Esophagus squamous epithelium (tissue), 4 donors: Measurements from ENCODE around the gene GALNT14.

ENCODE experiments used
- POLR2A ChIP-seq, 4 donors: fragments of 450-650 bp; IDR thresholded peaks; one replicate each; pipeline ENCODE4 v1.6.1; 2017; ENCODE audit warnings: antibody characterized with exemption in 4 of 4, mild to moderate bottlenecking in 4 of 4, moderate library complexity in 3 of 4
- TF ChIP-seq, protein P1 (sequence below), 6 experiments: fragments of 450-650 bp in 4 of 6; fragments of 200-600 bp in 2 of 6; sonication (generic) in 2 of 6; IDR thresholded peaks; one replicate each; pipeline ENCODE4 v1.5.1; 2016 to 2019; ENCODE audit warnings: antibody characterized with exemption in 6 of 6, mild to moderate bottlenecking in 4 of 6, moderate library complexity in 4 of 6

DNA sequence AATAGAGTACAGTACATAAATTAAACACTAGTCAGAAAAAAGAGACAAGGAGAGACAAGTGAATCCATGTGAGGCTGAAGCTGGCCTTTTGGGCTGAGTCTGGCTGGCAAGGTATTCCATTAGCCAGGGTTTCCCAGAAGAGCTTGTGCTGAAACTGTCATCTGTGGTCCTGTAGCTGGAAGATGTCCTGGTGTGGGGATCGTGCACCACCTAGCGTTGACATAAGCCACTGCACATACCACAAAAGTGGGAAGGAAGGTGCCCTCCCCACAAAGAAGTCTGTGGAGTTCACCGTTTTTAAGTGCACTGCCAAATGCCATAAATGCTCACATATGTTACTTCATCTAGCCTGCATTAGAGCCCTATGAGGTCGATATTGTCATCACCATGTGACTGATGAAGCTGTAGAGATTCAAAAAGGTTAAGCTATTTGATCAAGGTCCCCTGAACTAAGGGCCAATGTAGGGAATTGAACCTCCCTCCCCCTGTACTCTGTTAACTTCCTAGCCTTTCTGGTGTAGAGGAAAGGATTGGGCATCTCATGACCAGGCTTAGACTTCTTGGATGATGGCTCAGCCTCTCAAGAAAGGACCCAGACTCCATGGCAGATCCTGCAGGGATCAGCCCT, 31.9 kb upstream of the GALNT14 start:
- TF ChIP-seq POLR2A (IDR thresholded peaks at IDR 0.05), result no peak
- TF ChIP-seq, protein P1, sequence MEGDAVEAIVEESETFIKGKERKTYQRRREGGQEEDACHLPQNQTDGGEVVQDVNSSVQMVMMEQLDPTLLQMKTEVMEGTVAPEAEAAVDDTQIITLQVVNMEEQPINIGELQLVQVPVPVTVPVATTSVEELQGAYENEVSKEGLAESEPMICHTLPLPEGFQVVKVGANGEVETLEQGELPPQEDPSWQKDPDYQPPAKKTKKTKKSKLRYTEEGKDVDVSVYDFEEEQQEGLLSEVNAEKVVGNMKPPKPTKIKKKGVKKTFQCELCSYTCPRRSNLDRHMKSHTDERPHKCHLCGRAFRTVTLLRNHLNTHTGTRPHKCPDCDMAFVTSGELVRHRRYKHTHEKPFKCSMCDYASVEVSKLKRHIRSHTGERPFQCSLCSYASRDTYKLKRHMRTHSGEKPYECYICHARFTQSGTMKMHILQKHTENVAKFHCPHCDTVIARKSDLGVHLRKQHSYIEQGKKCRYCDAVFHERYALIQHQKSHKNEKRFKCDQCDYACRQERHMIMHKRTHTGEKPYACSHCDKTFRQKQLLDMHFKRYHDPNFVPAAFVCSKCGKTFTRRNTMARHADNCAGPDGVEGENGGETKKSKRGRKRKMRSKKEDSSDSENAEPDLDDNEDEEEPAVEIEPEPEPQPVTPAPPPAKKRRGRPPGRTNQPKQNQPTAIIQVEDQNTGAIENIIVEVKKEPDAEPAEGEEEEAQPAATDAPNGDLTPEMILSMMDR (IDR thresholded peaks at IDR 0.05), result peak in 5 of 6 experiments; percentile 84 to 90 (median 87)
